ENCODE results near the gene SH2D7.

The SH2D7 gene

GRCh38 chr15:78092261-78093041 lies at the start of gene SH2D7:
Gene SH2D7, plus strand, starts transcription at chr15:78092561. Its CDS starts 24 bp downstream, at chr15:78092585.
- no peaks in the 10 kb centered on the region for H3K9me2 ChIP-seq (ENCODE audit: low read depth, low read length)
- no peaks in the 10 kb centered on the region for H4K20me1 ChIP-seq (ENCODE audit: insufficient read depth, low read length)
- no peak within 1 kb of the TSS for H3K4me2 ChIP-seq (ENCODE audit: low read length)
- H3K4me3 ChIP-seq (ENCODE audit: low read depth, low read length, poor library complexity, severe bottlenecking) = no peak within 1 kb of the TSS
- H3K4me1 ChIP-seq (ENCODE audit: insufficient read depth, low read length, severe bottlenecking) = no peaks in the 10 kb centered on the region
- H3K9me3 ChIP-seq (ENCODE audit: low read length) = no peaks in the 10 kb centered on the region
- no peaks in the 10 kb centered on the region for H3K79me2 ChIP-seq (ENCODE audit: insufficient read depth, low read length)
- TF ChIP-seq EZH2 (IDR thresholded peaks at IDR 0.05; ENCODE audit: borderline replicate concordance, low read length) (no peak), CTCF (IDR thresholded peaks at IDR 0.05; ENCODE audit: low read length) (no peak)
- H3K27ac ChIP-seq (ENCODE audit: low read depth, low read length, poor library complexity, severe bottlenecking) = no peak within 1 kb of the TSS
- H3K9ac ChIP-seq (ENCODE audit: low read length) = no peak within 1 kb of the TSS
- H3K27me3 ChIP-seq (ENCODE audit: insufficient read depth, low read length) = peaks cover 3% of the 10 kb centered on the region; the same call in 1 of the 2 replicates
- H3K36me3 ChIP-seq (ENCODE audit: insufficient read depth, low read length) = no peaks in the 10 kb centered on the region
- no peak within 1 kb of the TSS for H2AFZ ChIP-seq (ENCODE audit: low read length)
- no peaks in the 10 kb centered on the region for H3F3A ChIP-seq (ENCODE audit: insufficient read depth, low read length)

DNA sequence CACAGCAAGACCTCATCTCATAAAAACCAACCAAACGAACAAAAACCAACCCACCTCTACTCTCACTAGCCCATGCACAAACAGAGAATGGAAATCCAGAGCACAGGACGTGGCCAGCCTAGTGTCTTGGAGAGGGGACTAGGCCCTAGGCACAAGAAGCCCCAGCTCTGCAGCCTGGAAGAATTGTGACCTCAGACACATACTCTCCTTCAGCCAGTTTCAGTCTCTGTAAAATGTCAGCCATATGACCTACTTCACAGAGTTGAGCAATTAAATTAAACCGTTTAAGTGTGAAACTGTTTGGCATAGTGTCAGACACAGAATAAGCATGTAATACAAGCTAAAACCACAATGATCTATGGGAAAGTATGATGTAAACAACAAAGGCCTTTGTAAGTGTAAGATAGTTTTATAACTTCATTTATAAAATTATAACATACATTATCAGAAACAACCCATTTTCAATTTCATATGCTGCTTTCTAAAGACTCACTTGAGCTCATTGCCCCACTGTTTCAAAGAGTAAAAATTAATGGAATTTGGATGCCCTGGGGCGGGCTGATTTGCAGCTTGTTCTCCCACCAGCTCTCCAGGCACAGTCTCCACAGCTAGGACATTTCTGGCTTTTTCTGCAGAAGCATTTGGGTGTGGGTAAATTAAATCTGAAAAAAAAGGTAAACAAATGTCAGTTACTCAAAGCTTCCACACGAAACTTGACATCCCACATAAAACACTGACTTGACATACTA lies 47.8 kb upstream of the SH2D7 start:
- no peaks in the 10 kb centered on the region for H4K20me1 ChIP-seq (ENCODE audit: insufficient read depth, low read length)
- no peaks in the 10 kb centered on the region for H3K9me3 ChIP-seq (ENCODE audit: low read length)
- H3K9me2 ChIP-seq (ENCODE audit: low read depth, low read length) = no peaks in the 10 kb centered on the region
- H3K4me2 ChIP-seq (ENCODE audit: low read length) = no peak overlapping the region
- peaks cover 43% of the 10 kb centered on the region for H3K4me1 ChIP-seq (ENCODE audit: insufficient read depth, low read length, severe bottlenecking)
- H3K9ac ChIP-seq (ENCODE audit: low read length) = no peak overlapping the region
- H3K4me3 ChIP-seq (ENCODE audit: low read depth, low read length, poor library complexity, severe bottlenecking) = no peak overlapping the region
- H3K27ac ChIP-seq (ENCODE audit: low read depth, low read length, poor library complexity, severe bottlenecking) = no peak overlapping the region
- TF ChIP-seq EZH2 (IDR thresholded peaks at IDR 0.05; ENCODE audit: borderline replicate concordance, low read length) (no peak), CTCF (IDR thresholded peaks at IDR 0.05; ENCODE audit: low read length) (no peak)
- no peaks in the 10 kb centered on the region for H3K79me2 ChIP-seq (ENCODE audit: insufficient read depth, low read length)
- H3K36me3 ChIP-seq (ENCODE audit: insufficient read depth, low read length) = peaks cover 24% of the 10 kb centered on the region; the same call in 1 of the 2 replicates
- no peak overlapping the region for H2AFZ ChIP-seq (ENCODE audit: low read length)
- H3K27me3 ChIP-seq (ENCODE audit: insufficient read depth, low read length) = no peaks in the 10 kb centered on the region
- no peaks in the 10 kb centered on the region for H3F3A ChIP-seq (ENCODE audit: insufficient read depth, low read length)

DNA sequence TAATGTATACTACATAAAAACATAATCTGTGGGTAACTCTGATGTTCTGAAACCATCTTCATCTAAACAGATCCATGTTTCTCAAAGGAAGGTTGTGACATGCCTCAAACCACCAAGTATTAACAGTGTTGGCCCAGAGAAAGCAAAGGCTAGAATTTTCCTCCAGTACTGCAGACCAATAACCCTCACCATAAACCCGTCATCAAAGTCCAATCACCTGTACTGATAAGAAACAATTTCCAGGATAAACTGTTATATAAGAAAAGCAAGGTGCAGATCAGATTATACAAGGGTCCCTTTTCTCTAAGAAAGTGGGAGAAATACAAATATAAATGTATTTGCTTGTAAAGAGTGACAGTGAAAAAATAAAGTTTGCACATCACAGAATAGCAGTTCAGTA lies 47.2 kb upstream of the SH2D7 start:
- Histone ChIP-seq H3K4me3 (ENCODE audit: low read depth, low read length, poor library complexity, severe bottlenecking) (no peak overlapping the region), H3K36me3 (ENCODE audit: insufficient read depth, low read length) (peaks cover 18% of the 10 kb centered on the region; the same call in 1 of the 2 replicates), H3K9me2 (ENCODE audit: low read depth, low read length) (no peaks in the 10 kb centered on the region), H4K20me1 (ENCODE audit: insufficient read depth, low read length) (no peaks in the 10 kb centered on the region), H3K27ac (ENCODE audit: low read depth, low read length, poor library complexity, severe bottlenecking) (no peak overlapping the region), H2AFZ (ENCODE audit: low read length) (no peak overlapping the region), H3K79me2 (ENCODE audit: insufficient read depth, low read length) (no peaks in the 10 kb centered on the region), H3F3A (ENCODE audit: insufficient read depth, low read length) (no peaks in the 10 kb centered on the region), H3K9ac (ENCODE audit: low read length) (no peak overlapping the region), H3K4me2 (ENCODE audit: low read length) (no peak overlapping the region), H3K4me1 (ENCODE audit: insufficient read depth, low read length, severe bottlenecking) (peaks cover 44% of the 10 kb centered on the region), H3K9me3 (ENCODE audit: low read length) (no peaks in the 10 kb centered on the region), H3K27me3 (ENCODE audit: insufficient read depth, low read length) (no peaks in the 10 kb centered on the region)
- no peak for TF ChIP-seq EZH2 (IDR thresholded peaks at IDR 0.05; ENCODE audit: borderline replicate concordance, low read length)
- TF ChIP-seq CTCF (IDR thresholded peaks at IDR 0.05; ENCODE audit: low read length) = no peak

Data from OCI-LY1 (cell line).